Neuron (in vitro differentiated cells): ENCODE measurements around the gene FBXO46.
A peak's percentile ranks its signal among the peaks of the same experiment; 100 is the strongest.

Experiments
- H2AFZ ChIP-seq: one replicate; pipeline ENCODE4 v1.6.1; 2013; ENCODE audit warnings: low read depth, mild to moderate bottlenecking, inconsistent platforms, low read length, moderate library complexity
- H3K27me3 ChIP-seq: one replicate; pipeline ENCODE4 v1.6.1; 2013; ENCODE audit warnings: low read length; ENCODE audit not compliant: insufficient read depth
- H3K36me3 ChIP-seq: one replicate; pipeline ENCODE4 v1.6.1; 2013; ENCODE audit warnings: low read length; ENCODE audit not compliant: insufficient read depth
- H3K4me1 ChIP-seq: one replicate; pipeline ENCODE4 v1.6.1; 2013; ENCODE audit warnings: low read length; ENCODE audit not compliant: insufficient read depth
- H3K4me3 ChIP-seq: 2 replicates; pipeline ENCODE4 v1.5.1; 2013; ENCODE audit warnings: mild to moderate bottlenecking, low read length, moderate library complexity
- H3K9me3 ChIP-seq: one replicate; pipeline ENCODE4 v1.6.1; 2013; ENCODE audit warnings: low read length

The FBXO46 gene

GRCh38 chr19:45770192-45771101 lies 39.8 kb upstream of the FBXO46 start:
- H3K9me3 ChIP-seq: no peaks in the 10 kb centered on the region
- no peak overlapping the region for H2AFZ ChIP-seq
- H3K27me3 ChIP-seq: no peaks in the 10 kb centered on the region
- peak overlapping the region; percentile 45 for H3K4me3 ChIP-seq
- H3K4me1 ChIP-seq: peaks cover 29% of the 10 kb centered on the region
- H3K36me3 ChIP-seq: peaks cover 38% of the 10 kb centered on the region

GRCh38 chr19:45769821-45770191 lies 39.1 kb upstream of the FBXO46 start:
- H3K9me3 ChIP-seq: no peaks in the 10 kb centered on the region
- H3K4me1 ChIP-seq: peaks cover 35% of the 10 kb centered on the region
- no peaks in the 10 kb centered on the region for H3K27me3 ChIP-seq
- peak overlapping the region; percentile 45 for H3K4me3 ChIP-seq
- H3K36me3 ChIP-seq: peaks cover 35% of the 10 kb centered on the region
- H2AFZ ChIP-seq: no peak overlapping the region

GRCh38 chr19:45768984-45769782 lies 38.5 kb upstream of the FBXO46 start, which contains the start of gene SIX5:
TSS of gene SIX5 (minus strand) at chr19:45769252. CDS start at chr19:45768844, 408 bp downstream.
- H3K36me3 ChIP-seq: peaks cover 28% of the 10 kb centered on the region
- no peaks in the 10 kb centered on the region for H3K27me3 ChIP-seq
- H3K4me1 ChIP-seq: peaks cover 41% of the 10 kb centered on the region
- no peaks in the 10 kb centered on the region for H3K9me3 ChIP-seq
- H2AFZ ChIP-seq: no peak within 1 kb of the TSS
- peak within 1 kb of the TSS; percentile 48 for H3K4me3 ChIP-seq

- Histone ChIP-seq H3K9me3 (no peaks in the 10 kb centered on the region), H3K27me3 (no peaks in the 10 kb centered on the region), H3K36me3 (peaks cover 27% of the 10 kb centered on the region), H3K4me3 (peak overlapping the region; percentile 48), H2AFZ (no peak overlapping the region), H3K4me1 (peaks cover 45% of the 10 kb centered on the region)
These were observed 37.9 kb upstream of the FBXO46 start for GRCh38 chr19:45768655-45768983.

- Histone ChIP-seq H3K4me1 (peaks cover 45% of the 10 kb centered on the region), H3K4me3 (peak overlapping the region; percentile 48), H3K27me3 (no peaks in the 10 kb centered on the region), H3K36me3 (peaks cover 22% of the 10 kb centered on the region), H2AFZ (no peak overlapping the region), H3K9me3 (no peaks in the 10 kb centered on the region)
These were observed 37.4 kb upstream of the FBXO46 start for GRCh38 chr19:45767881-45768654.

GRCh38 chr19:45767410-45767880 lies 36.7 kb upstream of the FBXO46 start:
- H2AFZ ChIP-seq: no peak overlapping the region
- H3K4me1 ChIP-seq: peaks cover 45% of the 10 kb centered on the region
- H3K4me3 ChIP-seq: peak overlapping the region; percentile 48
- peaks cover 15% of the 10 kb centered on the region for H3K36me3 ChIP-seq
- no peaks in the 10 kb centered on the region for H3K27me3 ChIP-seq
- no peaks in the 10 kb centered on the region for H3K9me3 ChIP-seq

- peaks cover 10% of the 10 kb centered on the region for H3K36me3 ChIP-seq
- no peak overlapping the region for H2AFZ ChIP-seq
- H3K9me3 ChIP-seq: no peaks in the 10 kb centered on the region
- H3K4me1 ChIP-seq: peaks cover 45% of the 10 kb centered on the region
- H3K4me3 ChIP-seq: peak overlapping the region; percentile 48
- H3K27me3 ChIP-seq: no peaks in the 10 kb centered on the region
These were observed 36.2 kb upstream of the FBXO46 start for GRCh38 chr19:45766869-45767346.

GRCh38 chr19:45766296-45766868 lies 35.7 kb upstream of the FBXO46 start:
- H3K4me1 ChIP-seq: peaks cover 45% of the 10 kb centered on the region
- no peaks in the 10 kb centered on the region for H3K9me3 ChIP-seq
- H3K36me3 ChIP-seq: peaks cover 5% of the 10 kb centered on the region
- no peak overlapping the region for H2AFZ ChIP-seq
- H3K4me3 ChIP-seq: peak overlapping the region; percentile 48
- H3K27me3 ChIP-seq: no peaks in the 10 kb centered on the region

GRCh38 chr19:45765702-45766295 lies 35.1 kb upstream of the FBXO46 start:
- Histone ChIP-seq H2AFZ (no peak overlapping the region), H3K9me3 (no peaks in the 10 kb centered on the region), H3K36me3 (peaks cover under 1% of the 10 kb centered on the region), H3K4me1 (peaks cover 41% of the 10 kb centered on the region), H3K4me3 (no peak overlapping the region), H3K27me3 (no peaks in the 10 kb centered on the region)

- H2AFZ ChIP-seq: no peak overlapping the region
- H3K4me3 ChIP-seq: no peak overlapping the region
- no peaks in the 10 kb centered on the region for H3K9me3 ChIP-seq
- H3K27me3 ChIP-seq: no peaks in the 10 kb centered on the region
- no peaks in the 10 kb centered on the region for H3K36me3 ChIP-seq
- peaks cover 35% of the 10 kb centered on the region for H3K4me1 ChIP-seq
These were observed 34.4 kb upstream of the FBXO46 start for GRCh38 chr19:45764945-45765701.

GRCh38 chr19:45764475-45764874 lies 33.8 kb upstream of the FBXO46 start:
- Histone ChIP-seq H2AFZ (no peak overlapping the region), H3K36me3 (no peaks in the 10 kb centered on the region), H3K9me3 (no peaks in the 10 kb centered on the region), H3K4me1 (peaks cover 30% of the 10 kb centered on the region), H3K27me3 (no peaks in the 10 kb centered on the region), H3K4me3 (no peak overlapping the region)
